ENCODE measurements around the gene ZNF219. TPM values are rescaled to one million over a fixed set of nuclear protein-coding genes. Genes with fewer than 3 reads are reported as not detected.
"Not testable (repeated sequence)": the region's sequence is repeated elsewhere in the genome, so short reads cannot be mapped to it uniquely, and the experiment has no call there.

Gene ZNF219
- total RNA-seq, 1 experiment from 2014 or later: 26.5 TPM

- DNase-seq (ENCODE audit: low read depth): no peak
- in situ Hi-C loops (cut with HindIII; ENCODE audit: low pct_unique_long_range_greater_than_20kb, low sequenced_read_pairs): no loop called here
Observed at GRCh38 chr14:21056520-21057163, 41.8 kb downstream of the ZNF219 start.

DNA sequence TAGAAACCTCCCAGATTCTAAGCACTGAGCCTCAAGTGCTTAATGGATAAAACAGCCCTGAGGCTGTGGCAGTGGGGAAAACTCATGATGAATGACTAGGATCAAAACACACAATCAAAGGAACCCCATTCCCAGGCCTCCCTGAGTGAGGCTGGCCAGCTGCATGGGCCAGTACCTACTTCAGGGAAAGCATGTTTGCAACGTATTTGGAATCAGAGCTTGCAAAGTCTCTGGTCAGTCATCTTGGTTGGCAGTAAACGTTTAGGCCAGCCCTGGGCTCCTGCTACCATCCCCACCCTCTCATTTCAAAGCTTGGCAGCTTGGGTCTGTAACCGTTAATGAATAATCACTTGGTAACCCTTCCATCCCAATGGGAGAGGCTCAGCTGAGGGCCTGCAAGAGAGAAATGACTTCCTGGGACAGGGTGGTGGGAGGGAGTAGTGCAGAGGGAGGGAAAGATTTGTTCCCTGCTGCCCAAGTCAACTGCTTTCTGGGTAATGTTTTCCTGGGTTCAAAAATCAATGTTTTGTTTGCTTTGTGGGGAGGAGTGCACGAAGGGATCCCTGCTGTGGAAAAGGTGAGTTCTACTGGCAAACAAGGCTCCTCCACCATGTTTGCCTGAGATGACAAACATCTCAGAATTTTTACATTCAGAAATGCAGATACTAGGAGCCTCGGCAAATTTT lies 42.9 kb downstream of the ZNF219 start:
- no peak for DNase-seq (ENCODE audit: low read depth)
- in situ Hi-C loops (cut with HindIII; ENCODE audit: low pct_unique_long_range_greater_than_20kb, low sequenced_read_pairs): no loop called here

- DNase-seq (ENCODE audit: low read depth): no peak
- in situ Hi-C loops (cut with HindIII; ENCODE audit: low pct_unique_long_range_greater_than_20kb, low sequenced_read_pairs): no loop called here
Observed at GRCh38 chr14:21054768-21055145, 43.7 kb downstream of the ZNF219 start.

DNA sequence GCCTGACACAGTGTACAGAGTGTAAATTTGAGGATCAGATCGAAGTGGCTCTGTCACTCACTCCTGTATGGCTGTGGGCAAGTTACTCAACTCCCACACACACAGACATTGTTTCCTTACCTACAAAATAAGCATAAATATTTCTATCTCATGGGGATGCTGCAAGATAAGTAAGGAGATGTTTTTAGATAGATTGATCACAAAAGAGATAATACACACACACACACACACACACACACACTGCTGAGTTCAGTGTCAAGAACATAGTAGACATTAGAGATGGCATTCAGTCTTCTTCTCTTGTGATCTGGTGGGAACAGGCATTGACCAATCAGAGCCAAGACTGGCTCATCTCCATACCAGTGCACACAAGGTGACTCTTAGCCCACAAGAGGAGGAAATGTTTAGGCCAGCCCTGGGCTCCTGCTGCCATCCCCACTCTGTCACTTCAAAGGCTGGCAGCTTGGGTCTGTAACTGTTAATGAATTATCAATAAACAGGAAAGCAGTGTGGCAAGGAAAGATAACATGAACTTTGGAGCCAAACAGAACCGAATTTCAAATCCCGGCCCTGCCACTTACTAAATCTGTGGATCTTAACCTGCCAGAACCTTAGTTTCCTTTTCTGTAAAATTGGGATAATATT lies 44.2 kb downstream of the ZNF219 start:
- in situ Hi-C loops (cut with HindIII; ENCODE audit: low pct_unique_long_range_greater_than_20kb, low sequenced_read_pairs): no loop called here
- DNase-seq (ENCODE audit: low read depth): peak; percentile 19

GRCh38 chr14:21053184-21054122 lies 45.0 kb downstream of the ZNF219 start:
- in situ Hi-C loops (cut with HindIII; ENCODE audit: low pct_unique_long_range_greater_than_20kb, low sequenced_read_pairs): no loop called here

GRCh38 chr14:21050597-21050996 lies 47.9 kb downstream of the ZNF219 start:
- DNase-seq (ENCODE audit: low read depth): no peak
- in situ Hi-C loops (cut with HindIII; ENCODE audit: low pct_unique_long_range_greater_than_20kb, low sequenced_read_pairs): no loop called here

More at GRCh38 chr14:21053184-21054122, 45.0 kb downstream of the ZNF219 start:
- no peak for DNase-seq (ENCODE audit: low read depth)

DNA sequence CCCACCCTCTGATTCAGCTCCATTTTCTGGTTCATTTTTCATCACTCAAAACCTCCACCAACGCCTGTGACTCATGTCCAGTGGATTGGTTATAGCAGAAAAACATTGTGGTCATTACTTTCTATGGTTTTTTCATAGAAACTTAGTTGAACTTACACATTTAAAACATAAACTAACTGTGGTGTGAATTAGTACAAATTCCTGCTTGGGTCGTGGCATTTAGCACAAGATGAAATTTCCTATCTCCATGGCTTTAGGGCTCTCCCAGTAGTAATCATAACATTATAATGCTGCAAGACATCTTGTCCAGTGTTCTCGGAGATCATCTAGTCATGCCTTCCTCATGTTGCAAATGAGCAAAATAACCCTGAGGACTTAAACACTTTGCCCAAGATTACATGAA lies 49.2 kb downstream of the ZNF219 start:
- in situ Hi-C loops (cut with HindIII; ENCODE audit: low pct_unique_long_range_greater_than_20kb, low sequenced_read_pairs): no loop called here

DNA sequence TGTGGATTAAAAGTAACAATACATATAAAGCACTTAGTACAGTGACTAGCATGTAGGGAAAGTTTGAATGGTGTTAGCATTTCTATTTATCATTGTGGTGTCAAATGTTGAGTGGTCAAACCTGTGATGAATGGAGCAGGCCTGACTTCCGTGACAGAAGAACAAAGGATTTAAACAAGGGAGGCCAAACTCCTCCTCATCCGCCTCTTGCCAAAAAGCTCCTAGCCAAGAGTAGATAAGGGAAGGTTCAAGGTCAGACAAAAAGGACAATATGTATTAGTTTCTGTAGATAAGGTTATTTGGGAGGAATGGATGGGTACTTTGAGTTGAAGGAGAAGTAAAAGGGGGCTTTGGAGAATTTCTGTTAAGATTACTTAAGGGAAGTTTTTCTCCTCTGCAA lies 49.8 kb downstream of the ZNF219 start:
- in situ Hi-C loops (cut with HindIII; ENCODE audit: low pct_unique_long_range_greater_than_20kb, low sequenced_read_pairs): no loop called here
- no peak for DNase-seq (ENCODE audit: low read depth)

More for the DNA sequence above, 49.2 kb downstream of the ZNF219 start:
- DNase-seq (ENCODE audit: low read depth): no peak

- no peak for DNase-seq (ENCODE audit: low read depth)
- in situ Hi-C loops (cut with HindIII; ENCODE audit: low pct_unique_long_range_greater_than_20kb, low sequenced_read_pairs): no loop called here
Observed at GRCh38 chr14:21047378-21047781, 51.1 kb downstream of the ZNF219 start.

DNA sequence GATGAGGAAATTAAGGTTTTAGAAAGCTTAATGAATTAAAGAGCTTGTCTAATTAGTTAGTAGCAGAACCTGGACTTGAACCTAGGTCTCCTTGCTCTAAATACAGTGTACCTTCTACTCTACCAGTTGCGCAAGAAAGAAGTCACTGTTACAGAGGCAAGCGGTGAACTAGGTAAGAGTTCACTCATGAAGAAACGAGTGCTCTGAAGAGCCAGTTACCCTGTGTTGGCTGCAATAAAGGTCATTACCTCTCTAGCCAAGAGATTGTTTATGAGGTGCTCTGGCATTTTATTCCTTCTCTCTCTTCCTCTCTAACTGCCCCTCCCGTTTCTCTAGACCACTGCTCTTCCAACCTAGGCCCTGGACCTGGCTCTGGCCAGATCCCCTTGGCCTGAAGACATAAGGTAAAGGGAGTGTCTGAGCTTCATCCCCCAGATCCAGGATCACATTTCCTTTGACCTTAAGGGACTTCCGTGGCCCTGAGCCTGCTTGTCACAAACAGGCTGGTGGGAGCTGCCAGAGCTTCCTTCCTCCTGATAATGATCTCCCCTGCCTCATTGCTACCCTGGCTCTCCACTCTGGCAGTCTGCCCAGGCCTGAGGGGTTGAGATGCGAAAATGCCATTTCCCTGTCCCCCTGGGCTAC lies 54.4 kb downstream of the ZNF219 start:
- in situ Hi-C loops (cut with HindIII; ENCODE audit: low pct_unique_long_range_greater_than_20kb, low sequenced_read_pairs): no loop called here
- no peak for DNase-seq (ENCODE audit: low read depth)

- in situ Hi-C loops (cut with HindIII; ENCODE audit: low pct_unique_long_range_greater_than_20kb, low sequenced_read_pairs): no loop called here
- no peak for DNase-seq (ENCODE audit: low read depth)
Observed at GRCh38 chr14:21043387-21043973, 55.0 kb downstream of the ZNF219 start.

DNA sequence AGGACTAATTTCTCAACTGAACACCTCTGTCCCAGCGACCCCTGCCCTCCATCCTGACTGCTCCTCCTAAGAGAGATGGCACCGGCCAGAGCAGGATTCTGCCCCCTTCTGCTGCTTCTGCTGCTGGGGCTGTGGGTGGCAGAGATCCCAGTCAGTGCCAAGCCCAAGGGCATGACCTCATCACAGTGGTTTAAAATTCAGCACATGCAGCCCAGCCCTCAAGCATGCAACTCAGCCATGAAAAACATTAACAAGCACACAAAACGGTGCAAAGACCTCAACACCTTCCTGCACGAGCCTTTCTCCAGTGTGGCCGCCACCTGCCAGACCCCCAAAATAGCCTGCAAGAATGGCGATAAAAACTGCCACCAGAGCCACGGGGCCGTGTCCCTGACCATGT lies 55.5 kb downstream of the ZNF219 start:
- in situ Hi-C loops (cut with HindIII; ENCODE audit: low pct_unique_long_range_greater_than_20kb, low sequenced_read_pairs): no loop called here
- no peak for DNase-seq (ENCODE audit: low read depth)

GRCh38 chr14:21041676-21042433 lies 56.6 kb downstream of the ZNF219 start, which contains the start of gene RNASE7:
Gene RNASE7, plus strand, starts transcription at chr14:21042362. Its CDS starts 631 bp downstream, at chr14:21042993.
- in situ Hi-C loops (cut with HindIII; ENCODE audit: low pct_unique_long_range_greater_than_20kb, low sequenced_read_pairs): no loop called here
- no peak for DNase-seq (ENCODE audit: low read depth)

- in situ Hi-C loops (cut with HindIII; ENCODE audit: low pct_unique_long_range_greater_than_20kb, low sequenced_read_pairs): not testable (repeated sequence)
Observed at GRCh38 chr14:21040941-21041340, 57.5 kb downstream of the ZNF219 start.

GRCh38 chr14:21040370-21040925 lies 58.0 kb downstream of the ZNF219 start:
- in situ Hi-C loops (cut with HindIII; ENCODE audit: low pct_unique_long_range_greater_than_20kb, low sequenced_read_pairs): no loop called here
- no peak for DNase-seq (ENCODE audit: low read depth)

More at GRCh38 chr14:21040941-21041340, 57.5 kb downstream of the ZNF219 start:
- DNase-seq (ENCODE audit: low read depth): not testable (repeated sequence)
